Esophagus squamous epithelium (tissue), 4 donors: ENCODE data around the gene MPND.

Experiments used
- POLR2A ChIP-seq, 4 donors: fragments of 450-650 bp; IDR thresholded peaks; one replicate each; pipeline ENCODE4 v1.6.1; 2017; ENCODE audit warnings: antibody characterized with exemption in 4 of 4, mild to moderate bottlenecking in 4 of 4, moderate library complexity in 3 of 4
- TF ChIP-seq, protein P1 (sequence below), 6 experiments: fragments of 450-650 bp in 4 of 6; fragments of 200-600 bp in 2 of 6; sonication (generic) in 2 of 6; IDR thresholded peaks; one replicate each; pipeline ENCODE4 v1.5.1; 2016 to 2019; ENCODE audit warnings: antibody characterized with exemption in 6 of 6, mild to moderate bottlenecking in 4 of 6, moderate library complexity in 4 of 6

DNA sequence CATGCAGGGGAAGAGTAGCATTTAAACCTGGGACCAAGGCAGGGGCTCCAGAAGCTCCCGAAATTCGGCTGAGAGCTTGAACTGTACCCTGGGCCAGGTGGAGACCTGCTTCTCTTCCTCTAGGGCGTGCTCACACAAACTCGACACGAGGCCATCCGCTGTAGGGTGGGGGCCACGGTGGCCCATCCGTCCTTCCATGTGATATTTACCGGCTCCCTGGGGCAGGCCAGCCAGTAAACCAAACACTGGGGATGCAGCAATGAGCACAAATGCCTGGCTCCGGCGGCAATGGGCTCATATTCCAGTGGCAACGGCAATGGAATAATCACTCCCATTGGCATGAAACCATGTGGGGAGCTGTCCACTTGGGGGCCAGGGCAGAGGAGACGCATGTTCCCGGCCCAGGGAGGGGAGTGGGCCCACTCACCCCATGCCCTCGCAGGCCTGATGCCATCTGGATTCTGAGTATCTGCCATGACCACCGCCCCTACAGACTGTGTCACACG, 46.2 kb downstream of the MPND start:
- TF ChIP-seq, protein P1, sequence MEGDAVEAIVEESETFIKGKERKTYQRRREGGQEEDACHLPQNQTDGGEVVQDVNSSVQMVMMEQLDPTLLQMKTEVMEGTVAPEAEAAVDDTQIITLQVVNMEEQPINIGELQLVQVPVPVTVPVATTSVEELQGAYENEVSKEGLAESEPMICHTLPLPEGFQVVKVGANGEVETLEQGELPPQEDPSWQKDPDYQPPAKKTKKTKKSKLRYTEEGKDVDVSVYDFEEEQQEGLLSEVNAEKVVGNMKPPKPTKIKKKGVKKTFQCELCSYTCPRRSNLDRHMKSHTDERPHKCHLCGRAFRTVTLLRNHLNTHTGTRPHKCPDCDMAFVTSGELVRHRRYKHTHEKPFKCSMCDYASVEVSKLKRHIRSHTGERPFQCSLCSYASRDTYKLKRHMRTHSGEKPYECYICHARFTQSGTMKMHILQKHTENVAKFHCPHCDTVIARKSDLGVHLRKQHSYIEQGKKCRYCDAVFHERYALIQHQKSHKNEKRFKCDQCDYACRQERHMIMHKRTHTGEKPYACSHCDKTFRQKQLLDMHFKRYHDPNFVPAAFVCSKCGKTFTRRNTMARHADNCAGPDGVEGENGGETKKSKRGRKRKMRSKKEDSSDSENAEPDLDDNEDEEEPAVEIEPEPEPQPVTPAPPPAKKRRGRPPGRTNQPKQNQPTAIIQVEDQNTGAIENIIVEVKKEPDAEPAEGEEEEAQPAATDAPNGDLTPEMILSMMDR (IDR thresholded peaks at IDR 0.05): no peak
- TF ChIP-seq POLR2A (IDR thresholded peaks at IDR 0.05): no peak
